ENCODE results near the gene ARHGEF19. TPM values are rescaled to one million over a fixed set of nuclear protein-coding genes. Genes with fewer than 3 reads are reported as not detected.
A peak's percentile ranks its signal among the peaks of the same experiment; 100 is the strongest.
"Not testable (repeated sequence)": the region's sequence is repeated elsewhere in the genome, so short reads cannot be mapped to it uniquely, and the experiment has no call there.

The ARHGEF19 gene
- total and polyA plus RNA-seq, 12 donors: 4.8 to 46.2 (median 22.1) TPM

DNA sequence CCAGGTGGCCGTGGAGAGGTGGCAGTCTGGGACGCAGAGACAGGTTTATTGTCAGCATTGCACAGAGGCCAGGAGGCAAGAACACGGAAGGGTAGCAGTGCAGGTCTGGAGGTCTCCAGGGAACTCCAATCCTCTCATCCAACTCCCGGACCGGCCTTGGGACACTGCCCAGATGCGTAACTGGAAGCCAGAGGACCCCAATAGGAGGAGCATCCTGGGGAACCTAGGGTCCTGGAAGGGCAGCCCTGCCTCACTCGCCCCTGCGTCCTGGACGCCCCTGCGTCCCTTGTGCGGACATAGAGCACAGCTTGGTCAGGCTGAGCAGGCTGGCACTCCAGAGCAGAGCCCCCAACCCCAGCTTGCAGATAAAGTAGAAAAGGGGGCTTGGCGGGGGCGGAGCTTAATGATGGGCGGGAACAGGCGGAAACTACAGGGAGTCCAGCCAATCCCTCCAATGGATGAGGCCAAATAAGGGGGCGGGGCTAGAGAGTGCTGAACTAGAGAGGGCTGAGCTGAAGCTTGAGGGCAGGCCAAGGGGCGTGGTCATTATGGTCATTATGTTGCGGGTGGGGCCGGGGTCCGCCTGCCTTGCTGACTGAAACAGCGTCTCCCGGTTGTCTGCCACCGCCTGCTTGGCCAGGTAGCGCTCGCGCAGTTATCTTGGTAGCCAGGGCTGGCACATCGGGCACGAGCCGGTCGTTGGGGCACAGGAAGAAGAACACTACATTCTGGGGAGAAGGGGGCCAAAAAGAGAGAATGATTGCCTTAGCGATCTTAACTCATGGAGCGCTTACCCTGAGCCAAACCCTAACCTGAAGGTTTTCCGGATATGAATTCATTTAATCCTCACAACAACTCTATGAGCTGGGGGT is 3.7 kb upstream of the ARHGEF19 start:
- 8 to 15% (median 13%) methylated on average over 23 to 33 of the region's 33 CpGs for WGBS, 4 donors
- Histone ChIP-seq H3K4me1 (replicated peaks in 1 of 2) (peaks cover 6 to 14% of the 10 kb centered on the region in 2 donors), H3K27me3 (no peaks in the 10 kb centered on the region), H3K36me3 (replicated peaks in 1 of 2) (no peaks in the 10 kb centered on the region), H3K9me3 (replicated peaks in 1 of 3) (no peaks in the 10 kb centered on the region), H3K4me3 (peak overlapping the region in 2 of 4 donors; percentile 37 to 50), H3K27ac (peak overlapping the region in 3 of 5 donors; percentile 43 to 84 (median 62))
- TF ChIP-seq, protein P1, sequence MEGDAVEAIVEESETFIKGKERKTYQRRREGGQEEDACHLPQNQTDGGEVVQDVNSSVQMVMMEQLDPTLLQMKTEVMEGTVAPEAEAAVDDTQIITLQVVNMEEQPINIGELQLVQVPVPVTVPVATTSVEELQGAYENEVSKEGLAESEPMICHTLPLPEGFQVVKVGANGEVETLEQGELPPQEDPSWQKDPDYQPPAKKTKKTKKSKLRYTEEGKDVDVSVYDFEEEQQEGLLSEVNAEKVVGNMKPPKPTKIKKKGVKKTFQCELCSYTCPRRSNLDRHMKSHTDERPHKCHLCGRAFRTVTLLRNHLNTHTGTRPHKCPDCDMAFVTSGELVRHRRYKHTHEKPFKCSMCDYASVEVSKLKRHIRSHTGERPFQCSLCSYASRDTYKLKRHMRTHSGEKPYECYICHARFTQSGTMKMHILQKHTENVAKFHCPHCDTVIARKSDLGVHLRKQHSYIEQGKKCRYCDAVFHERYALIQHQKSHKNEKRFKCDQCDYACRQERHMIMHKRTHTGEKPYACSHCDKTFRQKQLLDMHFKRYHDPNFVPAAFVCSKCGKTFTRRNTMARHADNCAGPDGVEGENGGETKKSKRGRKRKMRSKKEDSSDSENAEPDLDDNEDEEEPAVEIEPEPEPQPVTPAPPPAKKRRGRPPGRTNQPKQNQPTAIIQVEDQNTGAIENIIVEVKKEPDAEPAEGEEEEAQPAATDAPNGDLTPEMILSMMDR (IDR thresholded peaks at IDR 0.05): no peak
- peak in 1 of 2 donors; percentile 41 for TF ChIP-seq POLR2A (IDR thresholded peaks at IDR 0.05)
- peak; percentile 88 to 97 (median 95) for DNase-seq
- intact Hi-C loops (cut with DNase I): no loop called here

DNA sequence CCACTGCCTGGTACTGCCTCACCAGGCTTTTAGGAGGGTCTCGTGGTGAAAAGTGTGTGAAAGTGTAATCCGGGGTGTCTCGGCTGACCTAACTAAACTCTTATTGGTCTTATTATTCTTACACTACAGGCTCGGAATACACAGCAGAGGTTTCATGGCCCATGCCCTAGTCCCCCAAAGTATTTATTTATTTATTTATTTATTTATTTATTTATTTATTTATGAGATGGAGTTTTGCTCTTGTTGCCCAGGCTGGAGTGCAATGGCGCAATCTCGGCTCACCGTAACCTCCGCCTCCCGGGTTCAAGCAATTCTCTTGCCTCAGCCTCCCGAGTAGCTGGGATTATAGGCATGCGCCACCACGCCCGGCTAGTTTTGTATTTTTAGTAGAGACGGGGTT is 2.8 kb upstream of the ARHGEF19 start:
- H3K4me3 ChIP-seq; intact Hi-C loops (cut with DNase I); H3K36me3 ChIP-seq (replicated peaks in 1 of 2); H3K27ac ChIP-seq; DNase-seq; H3K27me3 ChIP-seq; H3K9me3 ChIP-seq (replicated peaks in 1 of 3): not testable (repeated sequence)
- peaks cover 6 to 14% of the 10 kb centered on the region in 2 donors for H3K4me1 ChIP-seq (replicated peaks in 1 of 2)
- WGBS, 4 donors: 91 to 96% (median 94%) methylated on average over 14 of the region's 14 CpGs

- H3K4me3 ChIP-seq; H3K27me3 ChIP-seq; DNase-seq; intact Hi-C loops (cut with DNase I); H3K36me3 ChIP-seq (replicated peaks in 1 of 2); H3K9me3 ChIP-seq (replicated peaks in 1 of 3); H3K27ac ChIP-seq: not testable (repeated sequence)
- peaks cover 10 to 19% of the 10 kb centered on the region in 2 donors for H3K4me1 ChIP-seq (replicated peaks in 1 of 2)
- whole genome bisulfite sequencing, 4 donors: 89 to 92% (median 90%) methylated on average over 3 of the region's 3 CpGs
Observed at GRCh38 chr1:16213544-16213943, 1.1 kb upstream of the ARHGEF19 start.

DNA sequence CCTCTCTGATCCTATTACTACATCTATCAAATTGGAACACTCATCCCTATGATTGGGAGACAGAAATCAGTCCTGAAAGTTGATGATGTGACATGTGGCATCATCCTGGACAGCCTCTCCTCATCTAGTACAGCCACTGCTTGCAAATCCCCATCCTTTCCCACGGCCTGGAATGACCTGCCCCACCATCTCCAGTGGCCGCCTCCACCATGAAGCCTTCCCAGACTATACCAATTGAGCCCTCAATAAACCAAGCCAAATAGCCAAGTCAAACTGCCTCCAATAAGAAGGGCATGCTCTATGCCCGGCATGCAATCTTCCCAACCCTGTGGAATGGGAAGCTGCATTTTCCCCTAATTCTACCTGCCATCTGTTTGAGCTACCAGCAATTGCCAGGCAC is 561 bp upstream of the ARHGEF19 start:
- no peak for DNase-seq
- no peaks in the 10 kb centered on the region for H3K36me3 ChIP-seq (replicated peaks in 1 of 2)
- H3K27ac ChIP-seq: no peak overlapping the region
- no peaks in the 10 kb centered on the region for H3K27me3 ChIP-seq
- TF ChIP-seq POLR2A (IDR thresholded peaks at IDR 0.05): no peak
- TF ChIP-seq, protein P1 (IDR thresholded peaks at IDR 0.05): no peak
- WGBS, 4 donors: 72 to 86% (median 77%) methylated on average over 3 of the region's 3 CpGs
- no peak overlapping the region for H3K4me3 ChIP-seq
- no peaks in the 10 kb centered on the region for H3K9me3 ChIP-seq (replicated peaks in 1 of 3)
- H3K4me1 ChIP-seq (replicated peaks in 1 of 2): peaks cover 12 to 24% of the 10 kb centered on the region in 2 donors
- intact Hi-C loops (cut with DNase I): no loop called here

DNA sequence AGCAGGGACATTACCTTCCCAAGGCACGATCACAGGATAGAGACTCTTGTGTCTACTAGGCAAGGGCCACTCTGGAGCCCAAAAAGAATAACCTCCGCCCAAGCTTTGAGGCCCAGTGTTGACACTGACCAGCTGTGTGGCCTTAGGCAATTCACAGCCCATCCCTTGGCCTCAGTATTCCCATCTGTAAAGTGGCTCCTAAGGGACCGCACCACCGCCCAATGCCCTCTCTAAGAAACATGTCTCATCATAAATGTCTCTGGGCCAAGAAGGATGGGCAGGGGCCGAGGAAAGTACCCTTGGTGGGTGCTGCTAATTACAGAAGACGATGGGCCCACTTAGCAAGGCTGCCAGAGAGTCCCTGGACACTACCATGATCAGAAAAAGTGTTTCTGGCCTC is 628 bp downstream of the ARHGEF19 start:
- Histone ChIP-seq H3K9me3 (replicated peaks in 1 of 3) (no peaks in the 10 kb centered on the region), H3K4me3 (no peak overlapping the region), H3K4me1 (replicated peaks in 1 of 2) (peaks cover 15 to 29% of the 10 kb centered on the region in 2 donors), H3K36me3 (replicated peaks in 1 of 2) (no peaks in the 10 kb centered on the region), H3K27ac (no peak overlapping the region), H3K27me3 (no peaks in the 10 kb centered on the region)
- no peak for DNase-seq
- intact Hi-C loops (cut with DNase I): no loop called here
- WGBS, 4 donors: 68 to 96% (median 91%) methylated on average over 5 to 6 of the region's 6 CpGs
- TF ChIP-seq POLR2A (IDR thresholded peaks at IDR 0.05): no peak
- TF ChIP-seq, protein P1 (IDR thresholded peaks at IDR 0.05): no peak

All from adrenal gland (tissue), 12 donors.